Type B pancreatic cell (in vitro differentiated cells): ENCODE results near the gene NPAS3. TPM values are rescaled to one million over a fixed set of nuclear protein-coding genes. Genes with fewer than 3 reads are reported as not detected.
A peak's percentile ranks its signal among the peaks of the same experiment; 100 is the strongest.

ENCODE experiments used
- DNase-seq: peaks from one replicate; pipeline ENCODE4 v3.0.0; 2021; ENCODE audit warnings: mixed read lengths; ENCODE audit not compliant: unreplicated experiment; ENCODE audit errors: extremely low spot score
- H3K27ac Mint-ChIP-seq: 2 replicates; pipeline ENCODE4 v1.8.0; 2021; ENCODE audit warnings: mild to moderate bottlenecking, mixed read lengths
- H3K27me3 Mint-ChIP-seq: 2 replicates; pipeline ENCODE4 v1.8.0; 2021; ENCODE audit warnings: mixed read lengths
- H3K36me3 Mint-ChIP-seq: 2 replicates; pipeline ENCODE4 v1.8.0; 2021; ENCODE audit warnings: mixed read lengths
- H3K4me1 Mint-ChIP-seq: one replicate; pipeline ENCODE4 v1.8.0; 2021; ENCODE audit warnings: mixed read lengths; ENCODE audit not compliant: unreplicated experiment
- H3K4me3 Mint-ChIP-seq: 2 replicates; pipeline ENCODE4 v1.8.0; 2021; ENCODE audit warnings: mild to moderate bottlenecking, mixed read lengths
- H3K9me3 Mint-ChIP-seq: 2 replicates; pipeline ENCODE4 v1.8.0; 2021; ENCODE audit warnings: mixed read lengths
- CTCF ChIP-seq: fragments of 200-600 bp; sonication (generic); conservative IDR thresholded peaks from 2 replicates; pipeline ENCODE4 v1.5.0; 2021; ENCODE audit warnings: antibody characterized with exemption, mild to moderate bottlenecking
- total RNA-seq: library from RNA; stranded (reverse); gene quantifications from 2 replicates; pipeline ENCODE4 v1.2.1, GENCODE V29; 2021; ENCODE audit warnings: low replicate concordance

Gene NPAS3
- total RNA-seq, 1 donor from 2014 or later: 8.7 TPM

DNA sequence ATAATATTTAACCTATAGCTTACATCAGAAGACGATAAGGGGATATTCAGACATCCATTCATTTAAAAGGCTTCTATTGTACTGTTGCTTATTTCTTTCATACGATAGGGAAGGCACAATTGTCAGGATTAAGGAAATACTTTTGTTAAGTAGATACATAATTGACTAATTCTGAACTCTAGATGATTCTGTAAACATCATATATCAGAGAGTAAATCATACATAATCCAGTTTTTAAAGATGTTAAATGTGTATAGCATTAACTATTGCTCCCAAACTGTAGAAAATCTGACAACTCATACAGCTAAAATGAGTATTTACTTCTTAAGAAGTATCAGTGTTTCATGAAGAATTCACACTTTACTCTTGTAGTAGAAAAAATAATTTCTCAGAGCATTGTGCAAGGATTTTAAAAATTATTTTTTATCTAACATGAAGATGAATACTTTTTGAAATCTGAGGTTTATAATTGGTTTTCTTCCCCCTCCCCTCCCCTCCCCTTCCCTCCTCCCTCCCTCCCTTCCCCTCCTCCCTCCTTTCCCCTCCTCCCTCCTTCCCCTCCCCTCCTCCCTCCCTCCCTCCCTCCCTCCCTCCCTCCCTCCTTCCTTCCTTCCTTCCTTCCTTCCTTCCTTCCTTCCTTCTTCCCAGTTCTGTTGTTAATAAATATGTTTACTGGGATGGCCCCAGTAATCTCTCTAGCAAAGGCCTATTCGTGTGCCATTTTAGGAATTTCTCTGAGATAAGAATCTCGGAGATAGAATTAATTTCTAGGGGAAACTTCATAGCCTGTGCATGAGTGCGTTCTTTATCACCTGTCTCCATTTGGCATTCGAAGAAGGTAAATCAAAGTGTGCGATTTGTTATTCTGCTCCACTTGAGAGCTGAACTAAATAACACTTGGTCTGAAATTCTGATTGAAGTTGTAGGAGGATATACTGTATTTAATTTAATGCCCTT is 2.3 kb downstream of the NPAS3 start:
- H3K27ac Mint-ChIP-seq: peak overlapping the region; percentile 89
- H3K4me1 Mint-ChIP-seq: peaks cover 11% of the 10 kb centered on the region
- peaks cover 69% of the 10 kb centered on the region for H3K27me3 Mint-ChIP-seq
- DNase-seq: no peak
- peak overlapping the region; percentile 33 for H3K4me3 Mint-ChIP-seq
- no peak for TF ChIP-seq CTCF
- peaks cover 3% of the 10 kb centered on the region for H3K36me3 Mint-ChIP-seq
- H3K9me3 Mint-ChIP-seq: no peaks in the 10 kb centered on the region

DNA sequence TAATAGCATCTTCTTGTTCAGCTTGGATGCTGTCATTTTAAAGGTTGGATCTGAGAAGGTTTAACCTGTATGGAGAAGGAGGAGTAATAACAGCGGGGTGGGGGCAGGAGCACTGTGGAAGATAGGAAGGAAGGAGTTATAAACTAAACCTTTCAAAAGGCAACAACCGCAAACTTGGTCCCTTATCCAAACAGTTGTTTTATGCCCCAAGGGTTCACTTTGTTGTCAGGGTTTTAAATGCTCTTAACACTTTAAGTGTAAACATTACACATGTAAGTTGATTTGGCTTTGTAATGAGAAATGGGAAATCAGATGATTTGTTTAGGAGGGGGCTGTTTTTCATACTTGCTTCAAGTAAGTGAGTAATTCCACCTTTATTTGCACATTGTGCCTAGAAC is 3.0 kb downstream of the NPAS3 start:
- H3K27me3 Mint-ChIP-seq: peaks cover 63% of the 10 kb centered on the region
- H3K4me3 Mint-ChIP-seq: peak overlapping the region; percentile 11
- no peak for DNase-seq
- TF ChIP-seq CTCF: no peak
- H3K36me3 Mint-ChIP-seq: peaks cover 3% of the 10 kb centered on the region
- H3K27ac Mint-ChIP-seq: no peak overlapping the region
- H3K4me1 Mint-ChIP-seq: peaks cover 11% of the 10 kb centered on the region
- no peaks in the 10 kb centered on the region for H3K9me3 Mint-ChIP-seq

GRCh38 chr14:32947081-32947480 is 8.4 kb downstream of the NPAS3 start:
- Mint-ChIP-seq H3K27me3 (peaks cover 23% of the 10 kb centered on the region), H3K9me3 (no peaks in the 10 kb centered on the region), H3K4me3 (no peak overlapping the region), H3K4me1 (no peaks in the 10 kb centered on the region), H3K36me3 (no peaks in the 10 kb centered on the region), H3K27ac (no peak overlapping the region)
- DNase-seq: no peak
- TF ChIP-seq CTCF: no peak

DNA sequence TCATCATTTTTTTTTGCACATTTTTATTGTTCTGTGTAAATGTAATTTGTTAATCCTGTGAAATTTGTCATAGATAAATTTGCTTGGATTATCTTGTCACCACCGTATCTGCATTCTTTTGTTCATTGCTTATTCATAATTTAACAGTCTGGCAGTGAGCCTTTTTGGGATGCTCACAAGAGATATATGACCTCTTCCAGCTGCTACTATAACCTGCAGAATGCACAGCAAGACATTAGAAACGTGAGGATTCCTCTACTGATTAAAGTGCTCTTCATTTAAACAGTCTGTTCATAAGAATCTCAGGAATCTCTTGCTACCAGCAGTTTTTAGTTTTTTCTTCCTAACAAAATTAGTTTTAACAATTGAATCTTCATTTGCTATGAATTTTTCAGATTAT is 9.1 kb downstream of the NPAS3 start:
- H3K4me3 Mint-ChIP-seq: no peak overlapping the region
- no peak for TF ChIP-seq CTCF
- no peaks in the 10 kb centered on the region for H3K9me3 Mint-ChIP-seq
- H3K4me1 Mint-ChIP-seq: no peaks in the 10 kb centered on the region
- no peak for DNase-seq
- no peak overlapping the region for H3K27ac Mint-ChIP-seq
- no peaks in the 10 kb centered on the region for H3K36me3 Mint-ChIP-seq
- H3K27me3 Mint-ChIP-seq: peaks cover 17% of the 10 kb centered on the region

GRCh38 chr14:32950584-32950983 is 11.9 kb downstream of the NPAS3 start:
- Mint-ChIP-seq H3K27me3 (peaks cover 1% of the 10 kb centered on the region), H3K27ac (no peak overlapping the region), H3K36me3 (no peaks in the 10 kb centered on the region), H3K9me3 (no peaks in the 10 kb centered on the region), H3K4me3 (no peak overlapping the region), H3K4me1 (no peaks in the 10 kb centered on the region)
- no peak for DNase-seq
- TF ChIP-seq CTCF: no peak
